Peyer's patch (tissue), 4 donors: Measurements from ENCODE around the gene DHDH.

Experiments
- CTCF ChIP-seq, 6 experiments: fragments of 450-650 bp in 4 of 6; fragments of 200-600 bp in 2 of 6; sonication (generic) in 1 of 6; IDR thresholded peaks; one replicate each; pipeline ENCODE4 v1.5.1; 2017 to 2019; ENCODE audit warnings: antibody characterized with exemption in 6 of 6, mild to moderate bottlenecking in 3 of 6, moderate library complexity in 1 of 6
- POLR2A ChIP-seq, 2 donors: fragments of 450-650 bp; IDR thresholded peaks; one replicate each; pipeline ENCODE4 v1.5.1; 2017; ENCODE audit warnings: antibody characterized with exemption in 2 of 2, mild to moderate bottlenecking in 2 of 2, moderate library complexity in 2 of 2

GRCh38 chr19:48962849-48963165 lies 29.3 kb downstream of the DHDH start:
- no peak for TF ChIP-seq CTCF (IDR thresholded peaks at IDR 0.05)
- TF ChIP-seq POLR2A (IDR thresholded peaks at IDR 0.05), result no peak
